ENCODE data around the gene RALGPS2.
A peak's percentile ranks its signal among the peaks of the same experiment; 100 is the strongest.

The RALGPS2 gene

GRCh38 chr1:178724728-178725465, at the start of gene RALGPS2:
Gene RALGPS2, plus strand, starts transcription at chr1:178725244. Its CDS starts 51,521 bp downstream, at chr1:178776765.
- peak; percentile 11 for DNase-seq

GRCh38 chr1:178679237-178679636, 45.8 kb upstream of the RALGPS2 start:
- DNase-seq = no peak

- DNase-seq = no peak
Measured at GRCh38 chr1:178682429-178682828, 42.6 kb upstream of the RALGPS2 start.

- DNase-seq = no peak
Measured at GRCh38 chr1:178682886-178683285, 42.2 kb upstream of the RALGPS2 start.

GRCh38 chr1:178683291-178683690, 41.8 kb upstream of the RALGPS2 start:
- DNase-seq = no peak

- no peak for DNase-seq
Measured at GRCh38 chr1:178684111-178684510, 40.9 kb upstream of the RALGPS2 start.

- no peak for DNase-seq
Measured at GRCh38 chr1:178684542-178685000, 40.5 kb upstream of the RALGPS2 start.

- DNase-seq = no peak
Measured at GRCh38 chr1:178686407-178686806, 38.6 kb upstream of the RALGPS2 start.

- DNase-seq = no peak
Measured at GRCh38 chr1:178688244-178688643, 36.8 kb upstream of the RALGPS2 start.

- DNase-seq = no peak
Measured at GRCh38 chr1:178689769-178690168, 35.3 kb upstream of the RALGPS2 start.

GRCh38 chr1:178690496-178690895, 34.5 kb upstream of the RALGPS2 start:
- DNase-seq = no peak

GRCh38 chr1:178692564-178693327, 32.3 kb upstream of the RALGPS2 start:
- DNase-seq = no peak

- DNase-seq = no peak
Measured at GRCh38 chr1:178693366-178693765, 31.7 kb upstream of the RALGPS2 start.

GRCh38 chr1:178694923-178695525, 30.0 kb upstream of the RALGPS2 start:
- no peak for DNase-seq

- DNase-seq = no peak
Measured at GRCh38 chr1:178702146-178702545, 22.9 kb upstream of the RALGPS2 start.

- DNase-seq = no peak
Measured at GRCh38 chr1:178704833-178705232, 20.2 kb upstream of the RALGPS2 start.

- no peak for DNase-seq
Measured at GRCh38 chr1:178706432-178706831, 18.6 kb upstream of the RALGPS2 start.

- DNase-seq = no peak
Measured at GRCh38 chr1:178713259-178713658, 11.8 kb upstream of the RALGPS2 start.

GRCh38 chr1:178714453-178714852, 10.6 kb upstream of the RALGPS2 start:
- DNase-seq = no peak

- DNase-seq = no peak
Measured at GRCh38 chr1:178716111-178716510, 8.9 kb upstream of the RALGPS2 start.

- DNase-seq = no peak
Measured at GRCh38 chr1:178718520-178718919, 6.5 kb upstream of the RALGPS2 start.

- DNase-seq = no peak
Measured at GRCh38 chr1:178723546-178723945, 1.5 kb upstream of the RALGPS2 start.

GRCh38 chr1:178724376-178724727, 692 bp upstream of the RALGPS2 start:
- no peak for DNase-seq

Measured in NCI-H2107 (cell line).